GM12891 (cell line): ENCODE results near the gene FHL3.

Source experiments
- PAX5 ChIP-seq: IDR thresholded peaks from 2 replicates; pipeline ENCODE4 v1.6.1; 2011; ENCODE audit warnings: low read length, moderate library complexity, mild to moderate bottlenecking; ENCODE audit not compliant: insufficient read depth, severe bottlenecking
- POLR2A ChIP-seq: IDR thresholded peaks from 2 replicates; pipeline ENCODE4 v1.6.1; 2011; ENCODE audit warnings: low read depth, low read length, control low read depth
- POLR2AphosphoS5 ChIP-seq: IDR thresholded peaks from 2 replicates; pipeline ENCODE4 v1.6.1; 2011; ENCODE audit warnings: low read depth, low read length, control low read depth
- POU2F2 ChIP-seq: IDR thresholded peaks from 2 replicates; pipeline ENCODE4 v1.6.1; 2011; ENCODE audit warnings: low read depth, mild to moderate bottlenecking, control low read depth, low read length, moderate library complexity
- SPI1 ChIP-seq: IDR thresholded peaks from 2 replicates; pipeline ENCODE4 v1.6.1; 2011; ENCODE audit warnings: low read depth, low read length, control low read depth
- TAF1 ChIP-seq: IDR thresholded peaks from 2 replicates; pipeline ENCODE4 v1.6.1; 2011; ENCODE audit warnings: low read depth, low read length, control low read depth

GRCh38 chr1:38029081-38029681 lies 23.9 kb upstream of the FHL3 start:
- no peak for TF ChIP-seq POLR2A
- TF ChIP-seq POLR2AphosphoS5, result no peak
- TF ChIP-seq TAF1, result no peak
- TF ChIP-seq SPI1, result no peak
- TF ChIP-seq POU2F2, result no peak
- TF ChIP-seq PAX5, result no peak
